ENCODE measurements around the gene HYKK. TPM values are rescaled to one million over a fixed set of nuclear protein-coding genes. Genes with fewer than 3 reads are reported as not detected.

HYKK gene
- total and polyA plus RNA-seq, 2 of the 8 experiments (the other 6 are each of a cell fraction or from before 2014, with no cell fraction given) = 2.0 to 3.7 TPM

- CTCF ChIA-PET (ENCODE audit: partially characterized antibody) = interaction anchor here (1.7 kb wide), 1 partner anchor 32 kb away, joined by 4 read pairs; no protein-coding TSS in a partner anchor
- DNase-seq (ENCODE audit: low read depth in 1 of 2, low spot score in 2 of 2) = no peak
- POLR2A ChIA-PET (ENCODE audit: partially characterized antibody) = interaction anchor here (0.9 kb wide), 1 partner anchor 13 kb away, joined by 3 read pairs; no protein-coding TSS in a partner anchor
These were observed 2.4 kb downstream of the HYKK start for GRCh38 chr15:78509726-78510312.

More at GRCh38 chr15:78509726-78510312, 2.4 kb downstream of the HYKK start:
- H3K4me1 ChIP-seq (replicated peaks in 1 of 4; ENCODE audit: control insufficient read depth in 3 of 4, insufficient read depth in 4 of 4, low read length in 3 of 4) = peaks cover 0 to 5% (median 1%) of the 10 kb centered on the region in 4 experiments; a peak in 2 of 7 replicates
- no peak overlapping the region for H3K4ac ChIP-seq (replicated peaks; ENCODE audit: insufficient read length, low read depth, low read length)
- no peak overlapping the region for H3K4me2 ChIP-seq (ENCODE audit: insufficient read depth in 1 of 2, low read depth in 2 of 2, low read length in 2 of 2)
- no peak overlapping the region for H3K14ac ChIP-seq (ENCODE audit: insufficient read length)
- H2BK15ac ChIP-seq (ENCODE audit: low read length) = no peak overlapping the region
- no peak overlapping the region for H3K4me3 ChIP-seq (ENCODE audit: extremely low read depth in 1 of 4, insufficient read depth in 2 of 4, low read depth in 3 of 4, low read length in 4 of 4)
- no peak for TF ChIP-seq JUND (IDR thresholded peaks at IDR 0.05; ENCODE audit: low read length)
- TF ChIP-seq SP2 (IDR thresholded peaks at IDR 0.05; ENCODE audit: low read length) = no peak
- TF ChIP-seq EP300 (IDR thresholded peaks at IDR 0.05; ENCODE audit: borderline replicate concordance in 1 of 2, low read depth in 2 of 2, low read length in 2 of 2) = no peak
- no peak for TF ChIP-seq SIN3A (conservative IDR thresholded peaks at IDR 0.05 in 1 of 2, IDR thresholded peaks at IDR 0.05 in 1 of 2; ENCODE audit: low read depth in 1 of 2, low read length in 2 of 2)
- TF ChIP-seq MAFK (IDR thresholded peaks at IDR 0.05; ENCODE audit: low read depth, low read length) = no peak
- no peak for TF ChIP-seq BACH1 (IDR thresholded peaks at IDR 0.05; ENCODE audit: low read length)
- TF ChIP-seq TEAD4 (IDR thresholded peaks at IDR 0.05; ENCODE audit: low read depth, low read length) = no peak
- no peak for TF ChIP-seq CTCF (IDR thresholded peaks at IDR 0.05; ENCODE audit: control extremely low read depth in 1 of 3, insufficient read depth in 1 of 3, low read depth in 1 of 3, low read length in 3 of 3)
- no peak for TF ChIP-seq TBP (IDR thresholded peaks at IDR 0.05; ENCODE audit: low read depth, low read length)
- H4K20me1 ChIP-seq (replicated peaks in 1 of 2; ENCODE audit: control insufficient read depth in 1 of 2, insufficient read depth in 2 of 2, low read length in 2 of 2) = no peaks in the 10 kb centered on the region
- no peak overlapping the region for H2BK5ac ChIP-seq (ENCODE audit: low read depth, low read length)
- no peak overlapping the region for H3K9ac ChIP-seq (replicated peaks in 1 of 4; ENCODE audit: extremely low read depth in 1 of 4, low read depth in 3 of 4, low read length in 3 of 4)
- FAIRE-seq = no peak
- H3K27ac ChIP-seq (ENCODE audit: low read depth, low read length) = no peak overlapping the region
- H3K79me1 ChIP-seq (ENCODE audit: low read depth, low read length) = no peaks in the 10 kb centered on the region
- WGBS, 2 experiments (ENCODE audit: extremely low coverage in 1 of 2, insufficient coverage in 1 of 2, insufficient read length in 1 of 2, insufficient replicate concordance in 2 of 2, low coverage in 1 of 2, low lambda C conversion rate in 2 of 2, missing lambda C conversion rate in 1 of 2) = 92% methylated on average over 6 of the region's 6 CpGs; no CpG with 5 or more reads in 1 of the 2 experiments
- H3K27me3 ChIP-seq (replicated peaks in 1 of 4; ENCODE audit: control insufficient read depth in 3 of 4, extremely low read depth in 1 of 4, insufficient read depth in 3 of 4, low read length in 3 of 4) = peaks cover 0 to 14% (median 8%) of the 10 kb centered on the region in 4 experiments; a peak in 6 of 7 replicates
- H4K5ac ChIP-seq (ENCODE audit: insufficient read length, low read depth, low read length) = no peak overlapping the region
- no peak overlapping the region for H3K56ac ChIP-seq (replicated peaks; ENCODE audit: insufficient read length, low read depth, low read length)
- peaks cover 11% of the 10 kb centered on the region; the same call in 1 of the 2 replicates for H3K23me2 ChIP-seq (ENCODE audit: low read depth, low read length)
- H2AFZ ChIP-seq (ENCODE audit: low read length) = no peak overlapping the region
- H2AK5ac ChIP-seq (ENCODE audit: low read depth, low read length) = no peak overlapping the region
- no peaks in the 10 kb centered on the region for H3K79me2 ChIP-seq (ENCODE audit: control insufficient read depth in 1 of 2, insufficient read depth in 2 of 2, low read length in 2 of 2)
- no peak overlapping the region for H4K91ac ChIP-seq (replicated peaks; ENCODE audit: insufficient read length, low read length)
- H3K23ac ChIP-seq (ENCODE audit: insufficient read length) = no peak overlapping the region
- no peak overlapping the region; the same call in 1 of the 2 replicates for H2BK20ac ChIP-seq (ENCODE audit: low read length)
- H3K18ac ChIP-seq (ENCODE audit: extremely low read depth, low read length) = no peak overlapping the region
- no peaks in the 10 kb centered on the region for H3K36me3 ChIP-seq (ENCODE audit: control insufficient read depth in 2 of 4, insufficient read depth in 4 of 4, low read length in 3 of 4)
- no peak overlapping the region for H4K8ac ChIP-seq (ENCODE audit: extremely low read depth, insufficient read depth, low read length)
- no peak overlapping the region for H2BK120ac ChIP-seq (replicated peaks; ENCODE audit: low read depth, low read length)
- no peak overlapping the region for H2BK12ac ChIP-seq (ENCODE audit: low read depth, low read length)
- no peaks in the 10 kb centered on the region; a peak in 1 of 4 replicates for H3K9me3 ChIP-seq (ENCODE audit: insufficient read depth in 2 of 2, low read depth in 1 of 2, low read length in 1 of 2)
